K562 (cell line): ENCODE measurements around the gene CRYZL1. TPM values are rescaled to one million over a fixed set of nuclear protein-coding genes. Genes with fewer than 3 reads are reported as not detected.

Source experiments
- ATAC-seq: fragments of 200-7000 bp; cut with Tn5 transposase; 3 replicates; pipeline ENCODE4 v1.9.1; 2020; ENCODE audit warnings: moderate library complexity
- BruUV-seq: library from RNA; stranded (reverse); fragments of 400-500 nt; replicated peaks from 2 replicates; lab custom pipeline; 2021; lab: Mats Ljungman, UMichigan
- CTCF ChIA-PET: fragments of 300-600 bp; formaldehyde crosslinking; extraction: SDS; loops from one replicate; lab custom pipeline; 2021; ENCODE audit warnings: low intra/inter-chr PET ratio; lab: Yijun Ruan, JAX
- POLR2A ChIA-PET: fragments of 300-600, 350-650 bp; sonication (Branson Sonifier 250); formaldehyde crosslinking; extraction: SDS; loops from one replicate; lab custom pipeline; 2021; ENCODE audit warnings: antibody characterized with exemption, inconsistent platforms; lab: Yijun Ruan, JAX
- DNase-seq, 4 experiments: peaks; one replicate each; pipeline versions ENCODE4 v3.0.0 to v3.0.0-alpha.2; 2011 to 2018; ENCODE audit warnings: low spot score in 3 of 4, mixed read lengths in 3 of 4; ENCODE audit errors: extremely low read depth in 1 of 4
- FAIRE-seq: peaks from 2 replicates; lab custom pipeline; 2011; peaks lifted over from hg19 to GRCh38; lab: Jason Lieb, UNC
- H2AFZ ChIP-seq: 2 replicates; pipeline ENCODE4 v1.6.0; 2011; ENCODE audit warnings: low read depth, low read length, control low read depth, inconsistent platforms
- H3K27ac ChIP-seq: fragments of 200-600 bp; 3 replicates; pipeline ENCODE4 v1.8.0; 2011; ENCODE audit warnings: low read depth, mild to moderate bottlenecking, control low read depth, inconsistent platforms, low read length, moderate library complexity, mixed read lengths; ENCODE audit errors: extremely low read depth
- H3K27me3 ChIP-seq, 2 experiments: fragments of 300-600 bp in 1 of 2; 2 replicates in 1 of 2; 3 replicates in 1 of 2; pipeline versions ENCODE4 v1.6.0 to v1.8.0; 2011; ENCODE audit warnings: inconsistent platforms in 2 of 2, low read length in 2 of 2, mild to moderate bottlenecking in 1 of 2, mixed read lengths in 1 of 2, moderate library complexity in 1 of 2; ENCODE audit not compliant: control insufficient read depth in 2 of 2, insufficient read depth in 2 of 2
- H3K36me3 ChIP-seq: fragments of 300-600 bp; 3 replicates; pipeline ENCODE4 v1.8.0; 2011; ENCODE audit warnings: mild to moderate bottlenecking, low read length, inconsistent platforms; ENCODE audit not compliant: control insufficient read depth, insufficient read depth
- H3K4me1 ChIP-seq, 2 experiments: fragments of 200-600 bp in 1 of 2; replicated peaks in 1 of 2; 2 replicates in 1 of 2; 3 replicates in 1 of 2; pipeline versions ENCODE4 v1.5.1 to v1.8.0; 2011; ENCODE audit warnings: inconsistent platforms in 2 of 2, low read length in 2 of 2, mild to moderate bottlenecking in 1 of 2, mixed read lengths in 1 of 2, moderate library complexity in 1 of 2; ENCODE audit not compliant: control insufficient read depth in 2 of 2, insufficient read depth in 2 of 2
- H3K4me2 ChIP-seq: 2 replicates; pipeline ENCODE4 v1.6.1; 2011; ENCODE audit warnings: low read length, control low read depth, inconsistent platforms, mixed read lengths; ENCODE audit not compliant: insufficient read depth
- H3K4me3 ChIP-seq: fragments of 200-600 bp; sonication (generic), shearing (Covaris generic); 2 replicates; pipeline ENCODE4 v1.5.1; 2016; ENCODE audit warnings: control low read depth, inconsistent platforms
- H3K79me2 ChIP-seq: fragments of 200-600 bp; 3 replicates; pipeline ENCODE4 v1.8.0; 2011; ENCODE audit warnings: low read length, inconsistent platforms; ENCODE audit not compliant: control insufficient read depth, insufficient read depth
- H3K9ac ChIP-seq, 2 experiments: 2 replicates each; pipeline versions ENCODE4 v1.6.0 to v1.6.1; 2011; ENCODE audit warnings: low read depth in 2 of 2, low read length in 2 of 2, control low read depth in 1 of 2, inconsistent platforms in 1 of 2, mild to moderate bottlenecking in 1 of 2, mixed read lengths in 1 of 2; ENCODE audit not compliant: insufficient read depth in 1 of 2
- H3K9me1 ChIP-seq: one replicate; pipeline ENCODE4 v1.6.0; 2011; ENCODE audit warnings: inconsistent platforms, mild to moderate bottlenecking, low read length, moderate library complexity; ENCODE audit not compliant: control insufficient read depth, insufficient read depth
- H3K9me3 ChIP-seq: replicated peaks from 2 replicates; pipeline ENCODE4 v1.5.1; 2011; ENCODE audit warnings: low read depth, low read length, inconsistent platforms; ENCODE audit not compliant: control insufficient read depth, insufficient read depth
- H4K20me1 ChIP-seq: replicated peaks from 2 replicates; pipeline ENCODE4 v1.6.1; 2011; ENCODE audit warnings: low read length, inconsistent platforms, mixed read lengths; ENCODE audit not compliant: control insufficient read depth, insufficient read depth
- ATF7 ChIP-seq: fragments of 450-650 bp; IDR thresholded peaks from 2 replicates; pipeline ENCODE4 v1.7.1; 2014; ENCODE audit warnings: mild to moderate bottlenecking, moderate library complexity
- BRD9 ChIP-seq: fragments of 450-650 bp; IDR thresholded peaks from 2 replicates; pipeline ENCODE4 v1.6.1; 2018; ENCODE audit warnings: low read depth; ENCODE audit not compliant: partially characterized antibody
- CCNT2 ChIP-seq: IDR thresholded peaks from 2 replicates; pipeline ENCODE4 v1.6.1; 2011; ENCODE audit warnings: borderline replicate concordance, low read depth, mild to moderate bottlenecking, moderate library complexity, mixed read lengths, low read length; ENCODE audit not compliant: insufficient read length; ENCODE audit errors: extremely low read depth
- CREBBP ChIP-seq: IDR thresholded peaks from one replicate; pipeline ENCODE4 v1.6.1; 2012; ENCODE audit warnings: low read depth, mild to moderate bottlenecking, control low read depth, inconsistent platforms, low read length
- ESRRB ChIP-seq: fragments of 250-450 bp; sonication (Bioruptor Pico); IDR thresholded peaks from 2 replicates; pipeline ENCODE4 v1.5.0; 2020; ENCODE audit warnings: mild to moderate bottlenecking, moderate library complexity, borderline replicate concordance
- HSF4 ChIP-seq: fragments of 250-450 bp; sonication (Bioruptor Pico); IDR thresholded peaks from 2 replicates; pipeline ENCODE4 v2.1.2; 2022; ENCODE audit warnings: mild to moderate bottlenecking, moderate library complexity, borderline replicate concordance
- IRF2 ChIP-seq: sonication (generic); formaldehyde crosslinking; IDR thresholded peaks from 2 replicates; pipeline ENCODE4 v1.8.1; 2022; ENCODE audit warnings: mild to moderate bottlenecking, missing genetic modification reagents
- MBD2 ChIP-seq: sonication (generic); IDR thresholded peaks from 2 replicates; pipeline ENCODE4 v1.6.1; 2016; ENCODE audit warnings: low read depth, borderline replicate concordance
- MED1 ChIP-seq: sonication (generic); formaldehyde crosslinking; IDR thresholded peaks from 2 replicates; pipeline ENCODE4 v1.8.1; 2023; ENCODE audit warnings: missing genetic modification reagents, borderline replicate concordance
- NFYB ChIP-seq: IDR thresholded peaks from 2 replicates; pipeline ENCODE4 v1.6.1; 2011; ENCODE audit warnings: mild to moderate bottlenecking, moderate library complexity; ENCODE audit not compliant: insufficient read length; ENCODE audit errors: extremely low read depth
- SMARCA5 ChIP-seq: fragments of 450-650 bp; IDR thresholded peaks from 2 replicates; pipeline ENCODE4 v1.6.1; 2016
- SREBF1 ChIP-seq: fragments of 150-350 bp; IDR thresholded peaks from 2 replicates; pipeline ENCODE4 v1.6.1; 2014; ENCODE audit warnings: antibody characterized with exemption, low read depth, low read length, borderline replicate concordance
- U2AF1 ChIP-seq: fragments of 200-400 bp; formaldehyde crosslinking; optimal IDR thresholded peaks from 2 replicates; pipeline ENCODE3; 2017; ENCODE audit warnings: mild to moderate bottlenecking, low read depth, low read length, moderate library complexity
- WGBS: fragments of 100-300 bp; shearing (Covaris generic); methylation state at CpG from one replicate; pipeline ENCODE4 v1.1.6; 2016; ENCODE audit warnings: low coverage, mixed read lengths; ENCODE audit not compliant: insufficient coverage; ENCODE audit errors: missing lambda C conversion rate; 5-methylcytosine and 5-hydroxymethylcytosine counted together
- in situ Hi-C: fragments of 300-500 bp; cut with MboI; formaldehyde crosslinking; loops from 4 replicates; pipeline ENCODE4 v1.15.0; 2018; ENCODE audit warnings: inconsistent platforms, mixed read lengths
- intact Hi-C: fragments of 100-400 bp; cut with micrococcal nuclease; formaldehyde crosslinking; loops from 2 replicates; pipeline ENCODE4 v1.14.2; 2022
- polyA plus RNA-seq, 8 experiments: library from polyadenylated mRNA; depleted of rRNA in 4 of 8; stranded (reverse) in 5 of 8; unstranded in 3 of 8; fragments of >200 nt; fragmentation: Nextera tagmentation in 2 of 8; fragmentation: Illumina TruSeq in 1 of 8; extraction: Ambion mirVana in 2 of 8; extraction: Trizol in 1 of 8; gene quantifications; 2 replicates each; pipeline versions ENCODE4 v1.2.1 to v1.2.3, GENCODE V29; 2011 to 2014; ENCODE audit warnings: inconsistent platforms in 1 of 8, missing spikeins in 1 of 8
- total RNA-seq, 7 experiments: library from RNA; depleted of rRNA in 6 of 7; stranded (reverse); fragments of >200 nt in 6 of 7; fragmentation: Illumina TruSeq in 2 of 7; extraction: Trizol in 2 of 7; gene quantifications; 2 replicates each; pipeline versions ENCODE4 v1.2.1 to v1.2.3, GENCODE V29; 2011 to 2021; ENCODE audit warnings: low replicate concordance in 1 of 7
- TF ChIP-seq, protein P1 (sequence below): fragments of 450-650 bp; IDR thresholded peaks from 2 replicates; pipeline ENCODE4 v1.6.1; 2016; ENCODE audit warnings: low read depth, mild to moderate bottlenecking, moderate library complexity
- TF ChIP-seq, protein P2 (sequence below): fragments of 200-400 bp; formaldehyde crosslinking; IDR thresholded peaks from 2 replicates; pipeline ENCODE4 v1.6.1; 2017; ENCODE audit warnings: mild to moderate bottlenecking, low read depth, low read length, moderate library complexity
- TF ChIP-seq, protein P3 (sequence below): fragments of 450-650 bp; formaldehyde crosslinking; IDR thresholded peaks from 2 replicates; pipeline ENCODE4 v1.4.0; 2020; ENCODE audit warnings: mild to moderate bottlenecking, moderate library complexity

The CRYZL1 gene
- total and polyA plus RNA-seq, 9 of the 15 experiments (the other 6 are each of a cell fraction or from before 2014, with no cell fraction given) = 19.9 to 98.2 (median 39.2) TPM

DNA sequence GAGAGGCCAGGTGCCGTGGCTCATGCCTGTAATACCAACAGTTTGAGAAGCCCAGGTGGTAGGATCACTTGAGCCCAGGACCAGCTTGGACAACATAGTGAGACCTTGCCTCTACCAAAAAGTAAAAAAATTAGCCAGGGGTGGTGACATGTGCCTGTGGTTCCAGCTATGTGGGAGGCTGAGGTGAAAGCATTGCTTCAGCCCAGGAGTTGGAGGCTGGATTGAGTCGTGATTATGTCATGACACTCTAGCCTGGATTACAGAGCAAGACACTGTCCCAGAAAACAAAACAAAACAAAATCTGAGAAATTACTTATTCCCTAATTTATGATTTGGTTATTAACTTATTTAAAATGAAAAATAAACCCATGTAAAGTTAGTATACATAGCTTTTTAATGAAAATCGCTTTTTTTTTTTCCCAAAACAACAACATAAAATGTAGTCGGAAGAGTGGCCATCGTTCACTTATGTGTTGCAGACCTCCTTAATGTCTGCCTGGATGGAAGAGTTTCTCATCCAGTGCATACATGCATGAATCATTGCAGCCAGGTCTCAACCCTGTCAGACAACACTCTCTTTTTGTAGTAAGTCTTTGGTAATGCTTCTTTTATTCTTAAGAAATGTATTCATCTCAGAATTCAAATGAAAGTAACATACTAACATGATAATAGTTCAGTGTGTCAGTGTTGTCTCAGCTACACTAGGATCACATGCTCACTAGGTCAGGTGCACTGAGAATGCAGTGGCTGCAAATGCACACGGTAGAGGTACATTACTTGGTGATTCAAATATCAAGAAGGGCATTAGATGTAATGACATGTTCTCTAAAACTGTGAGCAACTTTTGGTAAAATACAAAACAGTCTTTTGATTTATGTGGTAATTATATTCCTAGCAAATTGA, 28.8 kb upstream of the CRYZL1 start:
- TF ChIP-seq, protein P1, sequence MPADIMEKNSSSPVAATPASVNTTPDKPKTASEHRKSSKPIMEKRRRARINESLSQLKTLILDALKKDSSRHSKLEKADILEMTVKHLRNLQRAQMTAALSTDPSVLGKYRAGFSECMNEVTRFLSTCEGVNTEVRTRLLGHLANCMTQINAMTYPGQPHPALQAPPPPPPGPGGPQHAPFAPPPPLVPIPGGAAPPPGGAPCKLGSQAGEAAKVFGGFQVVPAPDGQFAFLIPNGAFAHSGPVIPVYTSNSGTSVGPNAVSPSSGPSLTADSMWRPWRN = no peak
- TF ChIP-seq MBD2 (no peak), U2AF1 (no peak), NFYB (no peak), SMARCA5 (no peak), ATF7 (no peak), BRD9 (no peak), CCNT2 (no peak), IRF2 (CRISPR knock-in tag) (no peak), HSF4 (no peak), MED1 (no peak), SREBF1 (no peak), CREBBP (no peak), ESRRB (no peak)
- TF ChIP-seq, protein P2, sequence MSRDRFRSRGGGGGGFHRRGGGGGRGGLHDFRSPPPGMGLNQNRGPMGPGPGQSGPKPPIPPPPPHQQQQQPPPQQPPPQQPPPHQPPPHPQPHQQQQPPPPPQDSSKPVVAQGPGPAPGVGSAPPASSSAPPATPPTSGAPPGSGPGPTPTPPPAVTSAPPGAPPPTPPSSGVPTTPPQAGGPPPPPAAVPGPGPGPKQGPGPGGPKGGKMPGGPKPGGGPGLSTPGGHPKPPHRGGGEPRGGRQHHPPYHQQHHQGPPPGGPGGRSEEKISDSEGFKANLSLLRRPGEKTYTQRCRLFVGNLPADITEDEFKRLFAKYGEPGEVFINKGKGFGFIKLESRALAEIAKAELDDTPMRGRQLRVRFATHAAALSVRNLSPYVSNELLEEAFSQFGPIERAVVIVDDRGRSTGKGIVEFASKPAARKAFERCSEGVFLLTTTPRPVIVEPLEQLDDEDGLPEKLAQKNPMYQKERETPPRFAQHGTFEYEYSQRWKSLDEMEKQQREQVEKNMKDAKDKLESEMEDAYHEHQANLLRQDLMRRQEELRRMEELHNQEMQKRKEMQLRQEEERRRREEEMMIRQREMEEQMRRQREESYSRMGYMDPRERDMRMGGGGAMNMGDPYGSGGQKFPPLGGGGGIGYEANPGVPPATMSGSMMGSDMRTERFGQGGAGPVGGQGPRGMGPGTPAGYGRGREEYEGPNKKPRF = no peak
- TF ChIP-seq, protein P3, sequence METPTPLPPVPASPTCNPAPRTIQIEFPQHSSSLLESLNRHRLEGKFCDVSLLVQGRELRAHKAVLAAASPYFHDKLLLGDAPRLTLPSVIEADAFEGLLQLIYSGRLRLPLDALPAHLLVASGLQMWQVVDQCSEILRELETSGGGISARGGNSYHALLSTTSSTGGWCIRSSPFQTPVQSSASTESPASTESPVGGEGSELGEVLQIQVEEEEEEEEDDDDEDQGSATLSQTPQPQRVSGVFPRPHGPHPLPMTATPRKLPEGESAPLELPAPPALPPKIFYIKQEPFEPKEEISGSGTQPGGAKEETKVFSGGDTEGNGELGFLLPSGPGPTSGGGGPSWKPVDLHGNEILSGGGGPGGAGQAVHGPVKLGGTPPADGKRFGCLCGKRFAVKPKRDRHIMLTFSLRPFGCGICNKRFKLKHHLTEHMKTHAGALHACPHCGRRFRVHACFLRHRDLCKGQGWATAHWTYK (CRISPR knock-in tag) = no peak
- POLR2A ChIA-PET = no interaction called here
- Histone ChIP-seq H3K4me2 (no peak overlapping the region), H3K9me1 (no peaks in the 10 kb centered on the region), H3K9ac (no peak overlapping the region), H4K20me1 (no peaks in the 10 kb centered on the region), H3K36me3 (no peaks in the 10 kb centered on the region), H3K4me3 (no peak overlapping the region), H3K79me2 (no peaks in the 10 kb centered on the region), H2AFZ (no peak overlapping the region), H3K27me3 (peaks cover 6 to 10% of the 10 kb centered on the region in 2 experiments; a peak in 4 of 5 replicates), H3K4me1 (no peaks in the 10 kb centered on the region), H3K9me3 (no peaks in the 10 kb centered on the region), H3K27ac (no peak overlapping the region)
- CTCF ChIA-PET = no interaction called here
- intact Hi-C loops (no loop called here), in situ Hi-C loops (no loop called here)
- WGBS = 15% methylated on average over 6 of the region's 6 CpGs
- ATAC-seq (no peak), FAIRE-seq (no peak), DNase-seq (no peak)
- BruUV-seq = no TSS peak
